SK-N-SH (cell line): ENCODE data around the gene NUP188. TPM values are rescaled to one million over a fixed set of nuclear protein-coding genes. Genes with fewer than 3 reads are reported as not detected.

Experiments used
- CTCF ChIA-PET: fragments of 300-600, 350-600 bp; formaldehyde crosslinking; extraction: SDS; loops from one replicate; lab custom pipeline; 2021; lab: Yijun Ruan, JAX
- POLR2A ChIA-PET: fragments of 350-600 bp; sonication (Branson Sonifier 250); formaldehyde crosslinking; extraction: SDS; loops from one replicate; lab custom pipeline; 2020; ENCODE audit warnings: antibody characterized with exemption, inconsistent platforms; lab: Yijun Ruan, JAX
- DNase-seq: peaks from one replicate; pipeline ENCODE4 v3.0.0; 2012
- H2AFZ ChIP-seq: fragments of 200-600 bp; sonication (generic); 2 replicates; pipeline ENCODE4 v1.8.1; 2016; ENCODE audit warnings: antibody characterized with exemption, mild to moderate bottlenecking, low read depth
- H3F3A ChIP-seq: fragments of 200-600 bp; sonication (generic); replicated peaks from 2 replicates; pipeline ENCODE3; 2016; ENCODE audit warnings: antibody characterized with exemption, mild to moderate bottlenecking; ENCODE audit not compliant: insufficient read depth
- H3K27ac ChIP-seq, 2 experiments: fragments of 200-500 bp in 1 of 2; fragments of 200-600 bp in 1 of 2; sonication (Bioruptor generic) in 1 of 2; sonication (generic), shearing (Covaris generic) in 1 of 2; 2 replicates each; pipeline versions ENCODE4 v1.5.1 to v1.6.1; 2014 to 2016; ENCODE audit warnings: low read depth in 2 of 2, inconsistent platforms in 1 of 2, low read length in 1 of 2, mild to moderate bottlenecking in 1 of 2, mixed read lengths in 1 of 2
- H3K27me3 ChIP-seq: fragments of 200-600 bp; sonication (generic), shearing (Covaris generic); 2 replicates; pipeline ENCODE4 v1.6.1; 2016; ENCODE audit warnings: mixed run types; ENCODE audit not compliant: insufficient read depth
- H3K36me3 ChIP-seq, 2 experiments: fragments of 200-500 bp in 1 of 2; fragments of 200-600 bp in 1 of 2; sonication (Bioruptor generic) in 1 of 2; sonication (generic) in 1 of 2; replicated peaks in 1 of 2; 2 replicates each; pipeline versions ENCODE3 to v1.5.1; 2014 to 2016; ENCODE audit warnings: low read length in 1 of 2, mild to moderate bottlenecking in 1 of 2; ENCODE audit not compliant: insufficient read depth in 2 of 2, control insufficient read depth in 1 of 2
- H3K4me1 ChIP-seq, 2 experiments: fragments of 200-500 bp in 1 of 2; fragments of 200-600 bp in 1 of 2; sonication (Bioruptor generic) in 1 of 2; sonication (generic), shearing (Covaris generic) in 1 of 2; 2 replicates each; pipeline versions ENCODE4 v1.5.1 to v1.6.1; 2014 to 2016; ENCODE audit warnings: low read depth in 1 of 2, low read length in 1 of 2, mixed run types in 1 of 2; ENCODE audit not compliant: insufficient read depth in 2 of 2, control insufficient read depth in 1 of 2
- H3K4me2 ChIP-seq: fragments of 200-600 bp; sonication (generic), shearing (Covaris generic); 2 replicates; pipeline ENCODE4 v1.6.1; 2017; ENCODE audit warnings: mixed run types
- H3K4me3 ChIP-seq, 2 experiments: fragments of 200-500 bp in 1 of 2; fragments of 200-600 bp in 1 of 2; sonication (Bioruptor generic) in 1 of 2; sonication (generic), shearing (Covaris generic) in 1 of 2; 2 replicates each; pipeline versions ENCODE4 v1.5.1 to v1.8.1; 2014 to 2016; ENCODE audit warnings: low read depth in 2 of 2, inconsistent platforms in 1 of 2, low read length in 1 of 2, mild to moderate bottlenecking in 1 of 2, mixed read lengths in 1 of 2, moderate library complexity in 1 of 2
- H3K79me2 ChIP-seq: fragments of 200-600 bp; sonication (generic); 2 replicates; pipeline ENCODE4 v1.8.1; 2017; ENCODE audit warnings: mild to moderate bottlenecking; ENCODE audit not compliant: insufficient read depth
- H3K9ac ChIP-seq: fragments of 200-600 bp; sonication (generic); 2 replicates; pipeline ENCODE4 v1.6.1; 2017; ENCODE audit warnings: mixed run types
- H3K9me2 ChIP-seq: fragments of 200-600 bp; sonication (generic); 2 replicates; pipeline ENCODE4 v1.6.1; 2017; ENCODE audit warnings: mixed run types
- H3K9me3 ChIP-seq: fragments of 200-600 bp; sonication (generic); 2 replicates; pipeline ENCODE4 v1.6.1; 2017; ENCODE audit warnings: mixed run types, mild to moderate bottlenecking, moderate library complexity
- H4K20me1 ChIP-seq: fragments of 200-600 bp; sonication (generic); 2 replicates; pipeline ENCODE4 v1.6.1; 2017; ENCODE audit warnings: mild to moderate bottlenecking, mixed run types; ENCODE audit not compliant: insufficient read depth
- CHD2 ChIP-seq: fragments of 150-350 bp; IDR thresholded peaks from 2 replicates; pipeline ENCODE4 v1.6.1; 2018; ENCODE audit warnings: low read length; ENCODE audit not compliant: partially characterized antibody
- ELF1 ChIP-seq: IDR thresholded peaks from 2 replicates; pipeline ENCODE4 v1.4.0; 2012
- FOSL2 ChIP-seq: IDR thresholded peaks from 2 replicates; pipeline ENCODE4 v1.4.0; 2012; ENCODE audit warnings: low read depth, mild to moderate bottlenecking, moderate library complexity, borderline replicate concordance
- FOXJ3 ChIP-seq: sonication (generic); formaldehyde crosslinking; IDR thresholded peaks from 2 replicates; pipeline ENCODE4 v1.5.1; 2020; ENCODE audit warnings: mild to moderate bottlenecking, missing genetic modification reagents
- FOXM1 ChIP-seq: IDR thresholded peaks from 2 replicates; pipeline ENCODE4 v1.4.0; 2012; ENCODE audit warnings: low read depth, mild to moderate bottlenecking
- MEF2A ChIP-seq: IDR thresholded peaks from 2 replicates; pipeline ENCODE4 v1.4.0; 2012; ENCODE audit warnings: low read depth, borderline replicate concordance
- MXI1 ChIP-seq: IDR thresholded peaks from 2 replicates; pipeline ENCODE4 v1.6.1; 2012; ENCODE audit warnings: mild to moderate bottlenecking, low read depth, low read length, improper control_type of control experiment
- NFIC ChIP-seq: IDR thresholded peaks from 2 replicates; pipeline ENCODE4 v1.4.0; 2012; ENCODE audit warnings: borderline replicate concordance
- NRF1 ChIP-seq: IDR thresholded peaks from 2 replicates; pipeline ENCODE4 v1.6.1; 2012; ENCODE audit warnings: low read depth, mild to moderate bottlenecking, low read length
- POLR2AphosphoS5 ChIP-seq: IDR thresholded peaks from 2 replicates; pipeline ENCODE4 v1.6.1; 2012; ENCODE audit warnings: low read depth, low read length
- RCOR1 ChIP-seq: fragments of 150-350 bp; IDR thresholded peaks from 2 replicates; pipeline ENCODE4 v1.6.1; 2017; ENCODE audit warnings: antibody characterized with exemption, low read length
- TAF1 ChIP-seq: IDR thresholded peaks from 2 replicates; pipeline ENCODE4 v1.6.1; 2012; ENCODE audit warnings: low read depth, mild to moderate bottlenecking, low read length, moderate library complexity, borderline replicate concordance
- TCF12 ChIP-seq: IDR thresholded peaks from 2 replicates; pipeline ENCODE4 v1.4.0; 2012
- TEAD4 ChIP-seq: IDR thresholded peaks from 2 replicates; pipeline ENCODE4 v1.4.0; 2012; ENCODE audit warnings: mild to moderate bottlenecking, borderline replicate concordance; ENCODE audit not compliant: insufficient read depth
- YY1 ChIP-seq: IDR thresholded peaks from 2 replicates; pipeline ENCODE4 v1.4.0; 2012; ENCODE audit warnings: low read depth, mild to moderate bottlenecking
- WGBS: methylation state at CpG from one replicate; pipeline ENCODE4 v1.1.6; 2017; ENCODE audit warnings: low lambda C conversion rate; 5-methylcytosine and 5-hydroxymethylcytosine counted together
- polyA plus RNA-seq, 3 experiments: library from polyadenylated mRNA; depleted of rRNA; stranded (reverse); fragments of >200 nt; gene quantifications; 2 replicates each; pipeline ENCODE4 v1.2.3, GENCODE V29; 2012
- TF ChIP-seq, protein P1 (sequence below): IDR thresholded peaks from 2 replicates; pipeline ENCODE4 v1.4.0; 2012; ENCODE audit warnings: low read depth
- TF ChIP-seq, protein P2 (sequence below): IDR thresholded peaks from 2 replicates; pipeline ENCODE4 v1.4.0; 2012; ENCODE audit warnings: low read depth, borderline replicate concordance
- TF ChIP-seq, protein P3 (sequence below): IDR thresholded peaks from 2 replicates; pipeline ENCODE4 v1.4.0; 2012; ENCODE audit warnings: low read depth, borderline replicate concordance

Gene NUP188
- polyA plus RNA-seq, 1 of the 3 experiments (the other 2 are of a cell fraction): 49.5 TPM

DNA sequence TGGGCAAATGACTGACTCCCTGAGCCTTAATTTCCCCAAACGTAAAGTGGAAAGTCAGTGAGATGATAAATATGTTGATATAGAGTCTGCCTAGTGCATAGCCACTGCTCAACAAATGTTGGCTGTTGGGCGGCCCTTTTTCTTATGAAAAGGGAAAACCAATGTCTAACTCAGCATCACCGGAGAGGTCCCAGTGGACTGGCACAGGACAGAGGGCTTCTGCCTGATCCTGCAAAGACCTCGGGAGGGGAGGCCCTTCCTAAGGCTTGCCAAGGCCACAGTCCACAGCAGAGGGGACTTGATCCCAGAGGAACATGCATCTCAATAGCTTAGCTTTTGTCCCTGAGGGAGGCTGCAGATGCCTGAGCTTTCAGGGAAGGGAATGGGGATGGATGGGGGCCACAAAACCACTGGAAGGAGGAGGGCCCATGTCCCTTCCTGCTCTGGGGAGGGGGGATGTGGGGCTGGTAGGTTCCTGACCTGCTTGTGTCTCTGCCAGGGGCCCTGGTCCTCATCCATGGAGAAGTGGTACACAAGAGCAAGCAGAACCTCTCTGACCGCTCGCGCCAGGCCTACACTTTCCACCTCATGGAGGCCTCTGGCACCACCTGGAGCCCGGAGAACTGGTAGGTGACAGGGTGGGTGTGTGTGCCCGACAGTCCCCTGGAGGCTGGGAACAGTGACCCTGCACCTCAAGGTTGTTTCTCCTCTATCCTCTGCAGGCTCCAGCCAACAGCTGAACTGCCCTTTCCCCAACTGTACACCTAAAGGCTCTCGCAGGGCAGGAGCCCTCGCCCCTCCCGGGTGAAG is 6.3 kb upstream of the NUP188 start:
- no peak for DNase-seq
- TF ChIP-seq NFIC (no peak), FOXM1 (no peak), TCF12 (no peak), MXI1 (no peak), CHD2 (no peak), YY1 (no peak), TAF1 (no peak), POLR2AphosphoS5 (no peak), FOXJ3 (CRISPR knock-in tag) (no peak), FOSL2 (no peak), MEF2A (no peak), NRF1 (no peak), TEAD4 (no peak), ELF1 (no peak), RCOR1 (no peak)
- TF ChIP-seq, protein P1, sequence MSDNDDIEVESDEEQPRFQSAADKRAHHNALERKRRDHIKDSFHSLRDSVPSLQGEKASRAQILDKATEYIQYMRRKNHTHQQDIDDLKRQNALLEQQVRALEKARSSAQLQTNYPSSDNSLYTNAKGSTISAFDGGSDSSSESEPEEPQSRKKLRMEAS: no peak
- TF ChIP-seq, protein P2, sequence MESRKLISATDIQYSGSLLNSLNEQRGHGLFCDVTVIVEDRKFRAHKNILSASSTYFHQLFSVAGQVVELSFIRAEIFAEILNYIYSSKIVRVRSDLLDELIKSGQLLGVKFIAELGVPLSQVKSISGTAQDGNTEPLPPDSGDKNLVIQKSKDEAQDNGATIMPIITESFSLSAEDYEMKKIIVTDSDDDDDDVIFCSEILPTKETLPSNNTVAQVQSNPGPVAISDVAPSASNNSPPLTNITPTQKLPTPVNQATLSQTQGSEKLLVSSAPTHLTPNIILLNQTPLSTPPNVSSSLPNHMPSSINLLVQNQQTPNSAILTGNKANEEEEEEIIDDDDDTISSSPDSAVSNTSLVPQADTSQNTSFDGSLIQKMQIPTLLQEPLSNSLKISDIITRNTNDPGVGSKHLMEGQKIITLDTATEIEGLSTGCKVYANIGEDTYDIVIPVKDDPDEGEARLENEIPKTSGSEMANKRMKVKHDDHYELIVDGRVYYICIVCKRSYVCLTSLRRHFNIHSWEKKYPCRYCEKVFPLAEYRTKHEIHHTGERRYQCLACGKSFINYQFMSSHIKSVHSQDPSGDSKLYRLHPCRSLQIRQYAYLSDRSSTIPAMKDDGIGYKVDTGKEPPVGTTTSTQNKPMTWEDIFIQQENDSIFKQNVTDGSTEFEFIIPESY: no peak
- TF ChIP-seq, protein P3, sequence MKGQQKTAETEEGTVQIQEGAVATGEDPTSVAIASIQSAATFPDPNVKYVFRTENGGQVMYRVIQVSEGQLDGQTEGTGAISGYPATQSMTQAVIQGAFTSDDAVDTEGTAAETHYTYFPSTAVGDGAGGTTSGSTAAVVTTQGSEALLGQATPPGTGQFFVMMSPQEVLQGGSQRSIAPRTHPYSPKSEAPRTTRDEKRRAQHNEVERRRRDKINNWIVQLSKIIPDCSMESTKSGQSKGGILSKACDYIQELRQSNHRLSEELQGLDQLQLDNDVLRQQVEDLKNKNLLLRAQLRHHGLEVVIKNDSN: no peak
- H3K4me3 ChIP-seq: no peak overlapping the region
- H4K20me1 ChIP-seq: no peaks in the 10 kb centered on the region
- WGBS: 91% methylated on average over 12 of the region's 12 CpGs
- H3K4me2 ChIP-seq: no peak overlapping the region; the same call in 1 of the 2 replicates
- H2AFZ ChIP-seq: 0 out of 2 replicates have a peak overlapping the region, but pooled peaks have one; percentile 8
- H3K4me1 ChIP-seq: peaks cover 6 to 16% of the 10 kb centered on the region in 2 experiments; a peak in 2 of 4 replicates
- peak overlapping the region in 1 of 2 experiments; percentile 56; a peak in 2 of 4 replicates for H3K27ac ChIP-seq
- peaks cover 0 to 14% of the 10 kb centered on the region in 2 experiments for H3K36me3 ChIP-seq
- no peak overlapping the region for H3K9ac ChIP-seq
- POLR2A ChIA-PET: no interaction called here
- no peaks in the 10 kb centered on the region for H3F3A ChIP-seq
- peaks cover 10% of the 10 kb centered on the region for H3K79me2 ChIP-seq
- no peaks in the 10 kb centered on the region for H3K9me3 ChIP-seq
- CTCF ChIA-PET: interaction anchor here (1.9 to 2.7 kb wide), 2 partner anchors 13 to 14 kb away, joined by 10 read pairs; no protein-coding TSS in a partner anchor
- H3K27me3 ChIP-seq: no peaks in the 10 kb centered on the region
- H3K9me2 ChIP-seq: no peaks in the 10 kb centered on the region
